Nucleus accumbens (tissue), 56 donors: Measurements from ENCODE around the gene PCDH9.
"Not testable (repeated sequence)": the region's sequence is repeated elsewhere in the genome, so short reads cannot be mapped to it uniquely, and the experiment has no call there.

ENCODE experiments used
- DNase-seq, 56 donors: peaks; one replicate each; lab custom pipeline; 2025; lab: John Stamatoyannopoulos, UW

Gene PCDH9

DNA sequence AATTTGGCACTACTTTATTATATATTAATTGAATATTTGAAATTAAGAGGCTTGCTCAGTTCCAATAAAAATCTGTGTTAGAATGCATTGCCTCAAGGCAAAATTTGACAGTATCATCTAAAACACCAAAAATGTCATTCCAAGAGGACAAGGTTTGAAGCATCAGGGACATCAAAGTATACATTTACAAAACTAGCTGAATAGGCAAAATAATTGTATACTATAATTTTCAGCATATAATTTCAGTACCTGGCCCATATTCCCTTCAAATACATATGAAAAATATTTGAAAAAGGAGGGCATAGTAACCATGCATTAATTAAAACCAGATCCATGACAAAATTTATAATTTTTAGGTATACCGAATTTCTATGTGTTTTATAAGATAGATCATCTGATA is 963.8 kb downstream of the PCDH9 start:
- DNase-seq: no peak

DNA sequence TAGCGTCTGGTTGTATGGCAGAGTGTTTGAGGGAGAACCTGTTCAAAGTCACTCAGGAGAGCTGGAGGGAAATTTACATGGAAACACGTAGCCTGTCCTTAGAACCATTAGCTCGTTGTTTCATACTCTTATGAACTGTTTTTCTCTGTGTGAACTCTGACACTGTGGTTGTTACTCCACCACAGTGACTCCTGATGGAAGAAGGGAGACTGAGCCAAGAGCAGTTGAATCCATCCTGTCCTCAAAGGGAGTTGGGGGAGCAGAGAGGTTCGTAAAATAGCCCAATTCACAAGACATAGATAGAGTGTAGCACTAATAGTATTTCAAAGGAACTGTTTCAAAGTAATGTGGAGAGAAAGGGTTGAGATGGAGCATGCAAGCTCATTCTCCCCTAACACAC is 964.8 kb downstream of the PCDH9 start:
- DNase-seq: no peak

DNA sequence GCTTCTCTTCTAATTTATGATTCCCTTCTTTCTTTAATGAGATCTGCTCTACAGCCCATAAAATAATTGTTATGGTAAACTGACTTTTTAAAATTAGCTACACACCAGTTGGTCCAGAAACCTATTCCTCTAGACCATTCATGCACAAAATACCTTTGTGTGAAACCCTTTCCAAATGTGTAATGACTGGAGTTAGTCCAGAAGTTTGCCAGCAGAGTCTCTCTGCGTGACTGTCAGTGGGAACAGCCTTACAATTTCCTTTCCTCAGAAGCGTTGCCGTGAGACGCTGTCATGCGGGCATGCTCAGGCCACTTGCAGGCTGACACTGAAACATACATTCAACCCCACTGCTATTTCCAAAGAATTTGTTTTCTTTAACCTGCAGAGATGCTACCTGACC is 965.2 kb downstream of the PCDH9 start:
- DNase-seq: peak in 4 of 56 donors; percentile 0 to 16 (median 4)

DNA sequence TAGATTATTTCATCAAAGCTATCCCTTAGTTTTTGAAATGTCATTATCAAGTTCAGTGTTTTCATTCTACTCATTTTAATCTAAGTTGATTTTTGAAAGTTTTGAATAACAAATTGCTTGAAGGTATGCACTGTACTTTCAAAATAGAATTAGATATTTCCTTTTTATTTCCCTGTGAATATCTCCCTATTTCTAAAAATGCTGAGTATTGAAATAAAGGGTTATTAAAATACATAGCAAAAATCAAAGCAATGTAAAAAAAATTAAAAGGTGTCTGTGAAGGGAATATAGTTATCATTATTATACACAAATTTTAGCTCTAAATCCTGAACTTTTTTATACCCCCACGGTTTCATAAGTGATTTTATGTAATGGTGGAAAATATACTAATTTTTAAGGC is 967.8 kb downstream of the PCDH9 start:
- no peak for DNase-seq

DNA sequence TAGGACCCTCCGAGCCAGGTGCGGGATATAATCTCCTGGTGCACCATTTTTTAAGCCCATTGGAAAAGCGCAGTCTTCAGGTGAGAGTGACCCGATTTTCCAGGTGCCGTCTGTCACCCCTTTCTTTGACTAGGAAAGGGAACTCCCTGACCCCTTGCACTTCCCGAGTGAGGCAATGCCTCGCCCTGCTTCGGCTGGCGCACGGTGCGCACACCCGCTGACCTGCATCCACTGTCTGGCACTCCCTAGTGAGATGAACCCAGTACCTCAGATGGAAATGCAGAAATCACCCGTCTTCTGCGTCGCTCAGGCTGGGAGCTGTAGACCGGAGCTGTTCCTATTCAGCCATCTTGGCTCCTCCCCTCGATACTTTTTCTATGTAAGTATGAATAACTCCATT is 970.7 kb downstream of the PCDH9 start:
- not testable (repeated sequence) for DNase-seq
